GM23248 (cell line): ENCODE measurements around the gene ZNF580. TPM values are rescaled to one million over a fixed set of nuclear protein-coding genes. Genes with fewer than 3 reads are reported as not detected.

Source experiments
- DNase-seq: peaks from one replicate; pipeline ENCODE4 v3.0.0-alpha.2; 2015
- H2AFZ ChIP-seq: fragments of 200-600 bp; sonication (generic); 2 replicates; pipeline ENCODE4 v1.6.1; 2016; ENCODE audit warnings: antibody characterized with exemption
- H3F3A ChIP-seq: fragments of 200-600 bp; sonication (generic); 2 replicates; pipeline ENCODE4 v1.6.1; 2016; ENCODE audit warnings: mild to moderate bottlenecking, antibody characterized with exemption, mixed run types; ENCODE audit not compliant: insufficient read depth
- H3K27ac ChIP-seq: fragments of 200-600 bp; sonication (generic); 2 replicates; pipeline ENCODE4 v1.5.1; 2016; ENCODE audit warnings: mild to moderate bottlenecking
- H3K27me3 ChIP-seq: fragments of 200-600 bp; sonication (generic); replicated peaks from 2 replicates; pipeline ENCODE4 v1.6.1; 2016; ENCODE audit warnings: mild to moderate bottlenecking; ENCODE audit not compliant: insufficient read depth
- H3K36me3 ChIP-seq: fragments of 200-600 bp; sonication (generic); 2 replicates; pipeline ENCODE4 v1.6.1; 2016; ENCODE audit warnings: low read depth, mild to moderate bottlenecking
- H3K4me1 ChIP-seq: fragments of 200-600 bp; sonication (generic); 2 replicates; pipeline ENCODE4 v1.6.1; 2016; ENCODE audit warnings: mild to moderate bottlenecking; ENCODE audit not compliant: insufficient read depth
- H3K4me2 ChIP-seq: fragments of 200-600 bp; sonication (generic); one replicate; pipeline ENCODE4 v1.6.1; 2016; ENCODE audit warnings: mild to moderate bottlenecking; ENCODE audit not compliant: unreplicated experiment
- H3K4me3 ChIP-seq: fragments of 200-600 bp; sonication (generic); 2 replicates; pipeline ENCODE4 v1.5.1; 2016; ENCODE audit warnings: mild to moderate bottlenecking
- H3K79me2 ChIP-seq: fragments of 200-600 bp; sonication (generic); 2 replicates; pipeline ENCODE4 v1.6.1; 2016; ENCODE audit warnings: mild to moderate bottlenecking; ENCODE audit not compliant: insufficient read depth
- H3K9ac ChIP-seq: fragments of 200-600 bp; sonication (generic); 2 replicates; pipeline ENCODE4 v1.6.1; 2016; ENCODE audit warnings: mild to moderate bottlenecking
- H3K9me2 ChIP-seq: fragments of 200-600 bp; sonication (generic); 2 replicates; pipeline ENCODE4 v1.6.1; 2016; ENCODE audit warnings: mixed run types, mild to moderate bottlenecking, moderate library complexity; ENCODE audit not compliant: insufficient read depth
- H3K9me3 ChIP-seq: fragments of 200-600 bp; sonication (generic); one replicate; pipeline ENCODE4 v1.6.1; 2017; ENCODE audit warnings: low read depth
- H4K20me1 ChIP-seq: fragments of 200-600 bp; sonication (generic); 2 replicates; pipeline ENCODE4 v1.6.0; 2016; ENCODE audit not compliant: insufficient read depth
- EZH2 ChIP-seq: fragments of 200-600 bp; sonication (generic); IDR thresholded peaks from 2 replicates; pipeline ENCODE4 v1.6.1; 2018; ENCODE audit warnings: antibody characterized with exemption, mild to moderate bottlenecking; ENCODE audit not compliant: insufficient read depth, poor library complexity, severe bottlenecking
- EZH2phosphoT487 ChIP-seq: fragments of 200-600 bp; sonication (generic); IDR thresholded peaks from 2 replicates; pipeline ENCODE4 v1.6.1; 2018; ENCODE audit warnings: antibody characterized with exemption, moderate library complexity, mild to moderate bottlenecking, low read depth; ENCODE audit not compliant: insufficient read depth
- WGBS, 2 experiments: methylation state at CpG; one replicate each; pipeline ENCODE4 v1.1.6; 2015 to 2017; ENCODE audit warnings: low lambda C conversion rate in 2 of 2, low coverage in 1 of 2; ENCODE audit errors: missing lambda C conversion rate in 2 of 2; 5-methylcytosine and 5-hydroxymethylcytosine counted together
- in situ Hi-C: fragments of 300-500 bp; cut with MboI; formaldehyde crosslinking; loops from 2 replicates; pipeline ENCODE4 v1.15.0; 2020
- polyA plus RNA-seq: library from polyadenylated mRNA; unstranded; fragments of >200 nt; fragmentation: Nextera tagmentation; extraction: Ambion mirVana; gene quantifications from 2 replicates; pipeline ENCODE4 v1.2.1, GENCODE V29; 2016
- total RNA-seq: library from RNA; depleted of rRNA; stranded (reverse); fragments of >200 nt; shearing (Covaris generic); gene quantifications from 2 replicates; pipeline ENCODE4 v1.2.3, GENCODE V29; 2014

ZNF580 gene
- total and polyA plus RNA-seq, 2 experiments from 2014 or later = 11.7 to 44.0 TPM

- WGBS, 2 experiments = 56 to 62% methylated on average over 20 to 24 of the region's 24 CpGs
- peak overlapping the region; percentile 45 for H3K27ac ChIP-seq
- H3K4me2 ChIP-seq = no peak overlapping the region
- H4K20me1 ChIP-seq = 0 out of 2 replicates have a peak, but pooled peaks cover 5% of the 10 kb centered on the region
- H3K27me3 ChIP-seq = no peaks in the 10 kb centered on the region
- peaks cover 16% of the 10 kb centered on the region for H3F3A ChIP-seq
- no peak for TF ChIP-seq EZH2
- no peak for TF ChIP-seq EZH2phosphoT487
- no peak overlapping the region for H2AFZ ChIP-seq
- in situ Hi-C loops = no loop called here
- no peak overlapping the region for H3K9ac ChIP-seq
- peaks cover 34% of the 10 kb centered on the region for H3K4me1 ChIP-seq
- peaks cover 14% of the 10 kb centered on the region; the same call in 1 of the 2 replicates for H3K36me3 ChIP-seq
- H3K9me2 ChIP-seq = no peaks in the 10 kb centered on the region
- peaks cover 96% of the 10 kb centered on the region for H3K79me2 ChIP-seq
- peak; percentile 84 for DNase-seq
- no peaks in the 10 kb centered on the region for H3K9me3 ChIP-seq
- no peak overlapping the region for H3K4me3 ChIP-seq
Observed at GRCh38 chr19:55679343-55680257, 38.8 kb downstream of the ZNF580 start.

DNA sequence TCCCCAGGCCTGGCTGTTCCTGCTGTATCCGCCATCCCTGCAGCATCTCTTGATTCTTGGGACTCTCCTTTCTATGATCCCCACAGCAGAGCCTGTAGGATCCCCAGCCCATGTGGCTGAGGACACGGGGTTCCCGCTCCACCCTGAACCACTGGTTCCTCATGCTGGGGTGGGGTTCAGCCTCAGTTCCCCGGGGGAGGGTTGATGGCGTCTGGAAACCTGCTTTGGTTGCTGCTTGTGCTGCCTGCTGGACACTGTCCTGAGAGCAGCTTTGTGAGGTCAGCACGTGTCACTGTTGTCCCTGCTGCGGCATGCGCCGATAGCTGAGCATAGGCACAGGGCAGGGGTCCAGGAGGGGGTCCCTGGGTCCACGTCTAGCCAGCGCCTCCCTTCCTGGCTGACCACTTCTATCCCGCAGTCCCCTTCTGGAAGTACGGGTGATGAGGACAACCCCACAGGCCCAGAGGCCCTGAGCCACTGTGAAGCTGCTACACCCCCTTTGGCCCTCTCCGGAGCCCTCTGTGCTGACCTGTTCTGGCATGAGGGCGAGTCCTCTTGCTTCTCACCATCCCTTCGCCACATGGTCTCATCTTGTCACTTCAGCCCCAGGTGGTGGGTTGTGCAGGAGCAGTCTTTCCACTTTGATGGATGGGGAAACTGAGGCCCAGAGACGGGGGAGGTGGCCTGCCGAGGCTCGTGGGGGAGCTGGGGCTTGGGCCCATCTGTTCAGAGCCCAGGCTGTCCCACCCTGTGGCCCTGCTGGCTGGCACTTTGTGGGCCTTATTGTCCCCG is 39.7 kb downstream of the ZNF580 start:
- no peaks in the 10 kb centered on the region for H3K27me3 ChIP-seq
- no peaks in the 10 kb centered on the region for H3K9me3 ChIP-seq
- H3F3A ChIP-seq = peaks cover 14% of the 10 kb centered on the region
- peaks cover 100% of the 10 kb centered on the region for H3K79me2 ChIP-seq
- H4K20me1 ChIP-seq = 0 out of 2 replicates have a peak, but pooled peaks cover 5% of the 10 kb centered on the region
- in situ Hi-C loops = no loop called here
- WGBS, 2 experiments = 84 to 86% methylated on average over 20 of the region's 20 CpGs
- TF ChIP-seq EZH2 (no peak), EZH2phosphoT487 (no peak)
- no peak for DNase-seq
- H2AFZ ChIP-seq = no peak overlapping the region
- H3K27ac ChIP-seq = no peak overlapping the region
- no peak overlapping the region for H3K4me2 ChIP-seq
- H3K4me3 ChIP-seq = no peak overlapping the region
- no peaks in the 10 kb centered on the region for H3K9me2 ChIP-seq
- no peak overlapping the region for H3K9ac ChIP-seq
- peaks cover 14% of the 10 kb centered on the region; the same call in 1 of the 2 replicates for H3K36me3 ChIP-seq
- peaks cover 34% of the 10 kb centered on the region for H3K4me1 ChIP-seq

GRCh38 chr19:55681131-55682092 is 40.6 kb downstream of the ZNF580 start:
- Histone ChIP-seq H3K27me3 (no peaks in the 10 kb centered on the region), H3K27ac (peak overlapping the region; percentile 27), H4K20me1 (0 out of 2 replicates have a peak, but pooled peaks cover 5% of the 10 kb centered on the region), H3K4me3 (no peak overlapping the region), H3K36me3 (peaks cover 14% of the 10 kb centered on the region; the same call in 1 of the 2 replicates), H3K9me2 (no peaks in the 10 kb centered on the region), H2AFZ (no peak overlapping the region), H3K9me3 (no peaks in the 10 kb centered on the region), H3K79me2 (peaks cover 100% of the 10 kb centered on the region), H3K9ac (0 out of 2 replicates have a peak overlapping the region, but pooled peaks have one; percentile 5), H3K4me1 (peaks cover 32% of the 10 kb centered on the region), H3F3A (peaks cover 12% of the 10 kb centered on the region), H3K4me2 (no peak overlapping the region)
- 94 to 96% methylated on average over 9 of the region's 9 CpGs for WGBS, 2 experiments
- in situ Hi-C loops = no loop called here
- peak; percentile 60 for DNase-seq
- no peak for TF ChIP-seq EZH2
- no peak for TF ChIP-seq EZH2phosphoT487
